Glomerular endothelial cell (primary cell): ENCODE data around the gene CBY3. TPM values are rescaled to one million over a fixed set of nuclear protein-coding genes. Genes with fewer than 3 reads are reported as not detected.
"Not testable (repeated sequence)": the region's sequence is repeated elsewhere in the genome, so short reads cannot be mapped to it uniquely, and the experiment has no call there.

ENCODE experiments used
- DNase-seq: peaks from one replicate; pipeline ENCODE4 v3.0.0-alpha.2; 2011; ENCODE audit warnings: low read depth, low spot score; ENCODE audit errors: extremely low read depth
- total RNA-seq: library from RNA; depleted of rRNA; stranded (reverse); fragments of >200 nt; gene quantifications from 2 replicates; pipeline ENCODE4 v1.2.3, GENCODE V29; 2015

Gene CBY3
- 3.0 TPM in 1 of 2 replicates, not detected in the other for total RNA-seq

DNA sequence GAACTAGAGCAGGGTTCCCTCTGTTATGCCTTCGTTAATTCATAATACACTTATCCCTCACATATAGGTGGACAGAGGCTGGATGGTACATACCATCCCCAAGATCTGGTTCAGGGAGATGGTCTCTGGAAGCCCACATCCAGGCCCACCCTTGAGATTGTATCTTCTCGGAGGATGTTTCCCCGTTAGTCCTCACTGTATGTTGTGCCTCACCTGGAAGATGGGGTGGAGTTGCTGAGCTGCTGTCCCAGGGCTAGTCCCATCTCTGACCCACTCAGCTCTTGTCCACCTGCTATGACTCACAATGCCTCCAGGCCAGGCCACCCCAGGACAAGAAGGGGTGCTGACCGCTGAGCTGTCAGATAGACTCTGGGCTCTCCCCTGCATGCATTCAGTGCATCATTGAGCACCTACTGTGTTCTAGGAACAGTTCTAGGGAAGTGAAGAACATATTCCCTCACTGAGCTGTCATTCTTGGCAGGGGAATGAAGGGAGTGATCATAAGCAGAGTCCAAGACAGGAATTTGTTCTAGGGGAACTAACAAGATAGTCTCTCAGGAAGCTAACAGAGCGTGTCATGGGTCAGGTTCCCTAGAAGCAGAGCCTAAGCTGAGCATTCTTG lies at the start of gene CBY3:
CBY3 (minus strand) TSS at position 255 of the 622 bp plus-strand sequence; CDS start at position 139, 116 bp downstream.
- DNase-seq: no peak

DNA sequence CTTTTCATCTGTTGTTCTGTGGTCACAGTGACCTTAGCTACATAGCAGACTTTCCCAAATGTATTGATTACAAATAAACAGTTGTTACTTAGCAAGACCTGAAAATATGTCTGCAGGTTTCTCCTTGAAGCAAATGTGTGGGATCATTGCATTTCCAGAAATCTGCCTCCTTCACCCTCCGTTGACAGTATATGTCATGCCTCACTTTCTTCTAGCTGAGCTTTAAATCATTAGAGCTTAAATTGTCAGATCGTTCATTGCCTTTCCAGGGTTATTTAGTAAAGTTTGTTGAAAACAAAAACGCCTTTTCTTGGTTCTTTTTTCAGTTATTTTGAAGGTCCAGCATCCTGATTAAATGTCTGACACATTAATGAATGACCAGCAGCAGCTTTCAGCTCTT lies 49.5 kb upstream of the CBY3 start:
- DNase-seq: no peak

DNA sequence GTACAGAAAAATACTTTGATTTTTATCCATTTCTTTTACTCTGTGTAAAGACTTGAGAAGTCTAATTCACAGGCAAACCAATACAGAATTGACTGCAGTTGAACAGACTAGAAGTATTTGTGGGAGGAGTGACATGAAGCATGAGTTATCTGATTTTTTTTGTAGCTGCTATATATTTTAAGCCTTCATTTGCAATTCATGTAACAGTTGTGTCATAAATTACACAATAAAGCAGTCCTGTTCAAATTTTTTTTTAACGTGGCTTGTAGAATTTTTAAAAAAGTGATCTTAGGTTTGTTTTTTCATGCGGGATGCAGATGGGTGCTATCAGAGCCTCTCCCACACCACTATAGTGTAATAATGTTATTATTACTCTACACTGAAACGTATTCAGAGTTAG lies 48.9 kb upstream of the CBY3 start:
- no peak for DNase-seq

DNA sequence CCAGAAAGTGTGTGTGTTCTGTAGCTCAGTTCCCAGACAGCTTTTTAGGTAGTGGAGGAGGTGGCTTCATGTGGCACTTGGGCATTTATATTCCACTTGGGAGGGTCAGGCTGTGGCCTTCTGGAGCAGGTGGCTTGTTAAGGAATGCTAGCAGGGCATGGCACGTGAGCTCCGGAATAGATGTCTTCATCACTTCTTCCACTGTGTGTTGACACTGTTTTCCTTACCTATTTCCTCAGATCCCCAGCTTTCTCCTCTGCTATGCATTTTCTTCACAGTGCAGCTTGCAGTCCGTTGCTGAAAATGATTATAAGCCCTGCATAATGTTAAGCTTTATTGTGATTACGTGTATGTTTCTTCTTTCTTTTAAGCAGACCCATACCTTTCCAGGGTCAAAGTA lies 48.5 kb upstream of the CBY3 start:
- no peak for DNase-seq

DNA sequence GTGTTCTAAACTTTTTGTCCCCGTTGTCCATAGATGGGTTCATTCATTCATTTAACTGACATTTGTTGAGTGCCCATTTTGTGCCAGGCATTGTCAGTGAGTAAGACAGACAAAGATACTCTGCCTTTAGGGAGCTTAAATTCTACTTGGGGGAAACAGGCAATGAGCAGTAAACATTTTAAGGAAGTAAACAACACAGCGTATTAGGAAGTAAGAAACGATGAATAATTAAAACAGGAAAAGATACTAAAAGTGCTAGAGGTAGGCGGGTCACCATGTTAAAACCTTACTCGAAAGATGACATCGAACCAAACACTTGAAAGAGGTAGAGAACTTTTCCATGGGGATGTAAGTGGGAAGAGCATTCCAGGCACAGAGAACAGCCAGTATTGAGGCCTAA lies 46.3 kb upstream of the CBY3 start:
- no peak for DNase-seq

DNA sequence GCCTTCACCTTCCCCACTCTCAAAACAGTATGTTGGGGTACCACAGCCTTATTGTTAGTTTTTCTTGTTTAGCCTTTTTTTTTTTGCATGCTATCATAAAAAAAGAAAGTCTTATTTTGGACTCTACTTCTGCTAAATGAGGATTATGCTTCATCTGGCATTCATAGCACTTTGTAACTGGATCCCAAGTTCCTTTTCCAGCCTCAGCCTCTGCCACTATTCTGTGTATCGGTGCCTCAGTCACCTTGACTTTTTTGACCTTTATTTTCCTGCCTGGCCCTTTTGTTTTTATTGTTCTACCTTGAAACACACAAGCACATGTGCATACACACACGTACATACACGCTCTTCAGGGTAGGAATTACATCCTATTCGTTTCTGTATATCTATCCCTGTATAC lies 43.3 kb upstream of the CBY3 start:
- no peak for DNase-seq

DNA sequence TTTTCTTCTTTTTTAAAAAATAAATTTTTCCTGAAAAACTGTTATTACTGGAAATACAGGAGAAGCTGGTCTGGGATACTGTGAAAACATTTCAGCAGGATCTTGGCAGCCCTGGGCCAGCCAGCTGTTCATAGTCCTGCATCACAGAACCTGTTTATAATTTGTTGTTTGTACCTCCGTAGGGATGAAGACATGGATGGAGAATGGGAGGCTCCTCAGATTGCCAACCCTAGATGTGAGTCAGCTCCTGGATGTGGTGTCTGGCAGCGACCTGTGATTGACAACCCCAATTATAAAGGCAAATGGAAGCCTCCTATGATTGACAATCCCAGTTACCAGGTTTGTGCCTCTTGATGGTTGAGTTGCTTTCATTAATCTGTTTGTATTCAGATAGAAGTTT lies 39.4 kb upstream of the CBY3 start:
- no peak for DNase-seq

DNA sequence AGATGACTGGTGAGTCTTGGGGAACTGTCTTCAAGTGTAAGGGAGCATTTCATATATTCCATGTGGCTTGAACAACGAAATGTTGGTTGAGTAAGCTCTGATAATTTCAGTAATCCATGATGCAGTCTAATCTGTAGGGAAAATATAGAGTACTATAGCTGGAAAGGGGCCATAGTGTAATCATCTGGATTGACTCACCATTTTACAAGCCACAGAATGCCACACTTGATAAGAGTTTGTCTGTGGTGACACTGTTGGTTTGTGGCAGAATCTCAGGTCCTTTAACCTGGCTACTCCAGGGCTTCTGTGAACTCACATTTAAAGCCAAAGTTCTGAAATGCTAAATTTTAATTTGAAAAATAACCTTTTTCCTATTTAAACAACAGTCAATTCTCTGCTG lies 35.5 kb upstream of the CBY3 start:
- DNase-seq: no peak

DNA sequence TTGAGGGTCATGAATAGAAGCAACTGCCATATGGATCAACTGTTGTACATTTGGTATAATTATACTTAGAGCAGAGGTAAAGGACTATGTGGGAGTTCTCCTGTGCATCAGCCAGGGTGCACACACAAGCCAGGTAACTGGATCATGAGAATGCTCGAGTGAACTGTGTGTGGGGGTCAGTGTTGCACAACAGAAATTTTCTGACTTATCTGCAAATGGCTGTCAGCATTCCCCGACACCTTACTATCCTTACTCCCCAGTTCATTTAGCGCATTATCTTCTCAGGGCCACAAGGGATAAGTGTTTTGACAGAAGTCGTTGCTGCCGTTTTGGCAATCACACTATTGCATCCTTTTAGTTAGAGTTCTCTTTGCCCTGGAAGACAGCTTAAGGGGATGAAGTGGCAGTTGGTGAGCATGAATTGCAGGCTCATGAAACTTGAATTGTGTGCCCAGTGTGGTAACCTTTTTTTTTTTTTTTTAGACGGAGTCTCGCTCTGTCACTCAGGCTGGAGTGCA lies 19.6 kb upstream of the CBY3 start:
- no peak for DNase-seq

DNA sequence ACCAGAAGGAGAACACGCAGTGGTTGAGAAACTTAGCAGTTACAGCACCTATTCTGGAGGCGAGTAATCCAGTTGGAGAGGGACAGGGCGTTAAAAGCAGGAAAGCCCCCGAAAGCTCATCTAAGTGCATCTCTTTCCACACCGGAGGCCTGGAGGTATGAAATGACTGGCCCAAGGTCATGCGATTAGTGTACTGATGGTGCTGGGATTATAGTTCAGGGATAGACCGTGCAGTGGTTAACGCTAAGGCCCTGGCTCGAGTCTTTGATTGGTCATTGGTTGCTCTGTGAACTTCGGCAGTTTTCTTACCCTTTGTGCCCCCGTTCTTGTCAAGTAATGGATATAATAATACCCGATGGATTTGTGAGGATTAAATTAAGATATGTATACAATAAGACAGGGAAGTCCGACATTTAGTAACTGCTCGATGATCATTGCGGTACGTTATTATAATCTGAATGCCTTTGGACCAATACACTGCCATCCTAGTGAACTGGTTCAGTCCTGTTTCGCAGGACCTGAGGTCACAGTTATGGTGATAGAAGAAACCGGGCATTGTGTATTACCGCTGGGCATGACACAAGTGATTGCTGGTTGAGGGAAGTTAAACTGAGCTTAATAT lies 18.9 kb upstream of the CBY3 start:
- no peak for DNase-seq

DNA sequence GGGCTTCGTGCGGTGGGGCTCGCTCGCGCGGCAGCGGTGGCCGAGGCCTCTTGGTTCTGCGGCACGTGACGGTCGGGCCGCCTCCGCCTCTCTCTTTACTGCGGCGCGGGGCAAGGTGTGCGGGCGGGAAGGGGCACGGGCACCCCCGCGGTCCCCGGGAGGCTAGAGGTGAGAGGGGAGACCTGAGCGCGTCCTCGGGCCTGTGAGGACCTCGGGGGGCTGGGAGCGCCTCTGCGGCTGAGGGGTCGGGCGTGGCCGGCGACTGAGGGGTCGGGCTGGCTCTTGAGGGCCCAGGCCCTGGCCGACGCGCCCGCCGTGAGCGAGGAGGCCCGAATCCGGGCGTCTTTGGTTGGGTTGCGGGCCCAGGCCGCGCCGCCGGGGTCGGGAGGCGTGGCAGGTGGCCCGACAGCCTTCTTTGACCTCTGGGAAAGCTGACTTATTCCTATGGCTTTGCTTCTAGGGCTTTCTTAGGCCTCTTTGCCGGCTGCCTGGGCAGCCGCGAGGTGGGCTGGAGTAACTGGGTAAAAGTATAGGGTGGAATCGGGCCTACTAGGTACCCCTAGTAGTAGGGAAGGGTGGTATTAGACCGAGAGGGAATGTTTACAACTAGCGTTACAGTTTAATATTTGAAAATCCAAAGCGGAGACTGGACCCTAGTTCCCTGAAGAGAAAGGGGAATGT lies 18.2 kb upstream of the CBY3 start, which contains the start of gene CANX:
CANX (plus strand) TSS at position 33 of the 681 bp plus-strand sequence. CDS start 6,715 bp downstream, outside the sequence.
- no peak for DNase-seq

DNA sequence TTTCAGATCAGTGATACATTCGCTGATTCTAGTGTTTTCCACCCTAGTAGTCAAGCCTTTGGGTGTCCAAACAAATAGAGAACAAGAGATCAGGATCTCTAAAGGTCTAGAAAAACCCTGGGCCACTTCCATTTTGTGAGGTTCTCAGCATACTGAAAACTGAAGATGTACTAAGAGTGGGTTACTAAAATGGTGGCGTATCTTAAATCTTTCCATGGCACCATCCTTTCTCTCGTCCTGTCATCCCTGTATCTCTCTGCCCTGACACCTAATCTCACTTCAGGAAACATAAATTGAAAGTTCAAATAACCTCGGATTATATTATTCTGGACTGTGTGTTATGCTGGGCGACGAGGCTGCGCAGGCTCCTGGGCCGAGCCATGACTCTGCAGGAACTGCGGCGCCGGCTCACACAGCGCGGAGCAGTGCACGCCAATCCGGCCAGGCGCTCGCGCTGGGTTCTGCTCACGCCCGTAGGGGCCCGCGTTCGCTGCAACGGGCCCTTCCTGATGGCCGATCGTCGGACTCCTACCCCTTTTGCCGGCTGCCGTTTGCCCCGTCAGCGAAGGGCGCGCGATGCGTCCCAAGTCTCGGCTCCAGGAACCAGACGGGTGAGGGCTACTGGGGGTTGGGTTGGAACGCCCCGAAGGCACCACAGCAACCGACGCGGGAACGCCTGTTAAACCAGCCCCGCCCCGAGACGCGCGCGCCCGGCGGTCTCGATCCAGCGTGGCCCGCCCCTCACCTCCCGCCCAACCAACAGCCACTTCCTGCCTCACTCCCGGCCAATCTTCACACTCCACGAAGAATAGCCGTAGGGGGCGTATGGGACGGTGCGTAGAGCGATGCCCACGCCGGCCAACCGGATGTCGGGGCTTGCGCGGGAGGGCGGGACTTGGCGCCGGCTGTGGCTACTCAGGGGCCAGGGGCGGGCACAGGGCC lies 17.4 kb upstream of the CBY3 start:
- peak; percentile 85 for DNase-seq

DNA sequence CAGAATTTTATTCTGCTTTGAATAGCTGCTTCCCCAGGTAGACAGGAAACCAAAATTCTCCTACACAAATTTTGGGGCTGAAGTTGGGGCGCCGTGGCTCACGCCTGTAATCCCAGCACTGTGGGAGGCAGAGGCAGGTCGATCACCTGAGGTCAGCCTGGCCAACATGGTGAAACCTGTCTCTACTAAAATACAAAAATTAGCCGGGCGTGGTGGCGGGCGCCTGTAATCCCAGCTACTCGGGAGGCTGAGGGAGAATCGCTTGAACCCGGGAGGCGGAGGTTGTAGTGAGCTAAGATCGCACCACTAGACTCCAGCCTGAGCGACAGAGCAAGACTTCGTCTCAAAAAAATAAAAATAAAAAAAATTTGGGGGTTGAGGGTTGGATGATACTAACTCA lies 16.7 kb upstream of the CBY3 start:
- not testable (repeated sequence) for DNase-seq

DNA sequence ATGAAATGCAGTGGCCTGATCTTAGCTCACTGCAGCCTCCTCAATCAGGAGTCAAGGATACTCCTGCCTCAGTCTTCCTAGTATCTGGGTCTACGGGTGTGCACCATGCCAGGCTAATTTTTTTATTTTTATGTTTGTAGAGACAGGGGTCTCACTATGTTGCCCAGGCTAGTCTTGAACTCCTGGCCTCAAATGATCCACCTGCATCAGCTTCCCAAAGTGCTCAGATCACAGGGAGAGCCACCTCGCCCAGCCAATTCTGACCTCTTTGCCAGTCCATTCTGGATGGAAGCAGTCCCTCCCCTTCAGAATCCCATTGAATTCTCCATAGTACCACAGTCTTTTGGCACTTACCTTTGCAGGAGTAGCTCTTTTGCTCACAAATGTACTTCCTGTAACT lies 16.3 kb upstream of the CBY3 start:
- no peak for DNase-seq

DNA sequence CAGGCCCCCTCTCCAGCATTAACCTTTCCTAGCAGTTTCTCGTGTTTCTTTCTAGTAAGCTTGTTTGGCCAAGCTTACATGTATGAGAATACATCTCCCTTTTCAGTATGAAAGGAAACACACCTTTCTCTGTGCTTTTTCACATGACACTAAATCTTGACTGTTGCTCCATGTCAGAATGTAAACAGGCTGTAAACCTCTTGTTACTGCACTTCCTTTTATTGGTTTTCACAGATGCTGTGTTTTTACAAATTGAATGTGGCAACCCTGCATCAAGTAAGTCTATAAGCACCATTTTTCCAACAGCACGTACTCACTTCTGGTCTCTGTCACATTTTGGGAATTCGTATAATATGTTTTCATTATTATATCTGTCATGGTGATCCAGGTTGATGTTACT lies 15.8 kb upstream of the CBY3 start:
- DNase-seq: no peak

DNA sequence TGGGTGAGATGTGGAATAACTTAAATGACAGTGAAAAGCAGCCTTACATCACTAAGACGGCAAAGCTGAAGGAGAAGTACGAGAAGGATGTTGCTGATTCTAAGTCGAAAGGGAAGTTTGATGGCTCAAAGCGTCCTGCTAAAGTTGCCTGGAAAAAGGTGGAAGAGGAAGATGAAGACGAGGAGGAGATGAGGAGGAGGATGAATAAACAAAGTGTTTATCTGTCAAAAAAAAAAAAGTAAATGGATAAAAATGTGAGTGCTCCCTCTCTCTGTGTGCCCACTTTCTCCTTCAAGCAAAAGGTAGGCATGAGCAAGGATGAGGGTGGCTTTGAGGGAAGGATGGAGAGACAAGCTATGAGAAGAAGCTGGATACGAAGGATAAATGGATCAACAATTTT lies 13.7 kb upstream of the CBY3 start:
- no peak for DNase-seq

DNA sequence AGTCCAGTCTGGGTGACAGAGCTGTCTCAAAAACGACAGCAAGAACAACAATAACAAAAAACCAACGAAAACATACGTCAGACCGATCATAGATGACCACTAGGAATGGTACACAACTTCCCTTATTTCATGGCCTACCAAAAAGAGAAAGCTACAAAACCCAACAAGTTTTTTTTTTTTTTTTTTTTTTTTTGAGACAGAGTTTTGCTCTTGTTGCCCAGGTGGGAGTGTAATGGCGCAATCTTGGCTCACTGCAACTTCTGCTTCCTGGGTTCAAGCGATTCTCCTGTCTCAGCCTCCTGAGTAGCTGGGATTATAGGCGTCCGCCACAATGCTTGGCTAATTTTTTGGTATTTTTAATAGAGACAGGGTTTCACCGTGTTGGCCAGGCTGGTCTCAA lies 8.4 kb upstream of the CBY3 start:
- DNase-seq: not testable (repeated sequence)

DNA sequence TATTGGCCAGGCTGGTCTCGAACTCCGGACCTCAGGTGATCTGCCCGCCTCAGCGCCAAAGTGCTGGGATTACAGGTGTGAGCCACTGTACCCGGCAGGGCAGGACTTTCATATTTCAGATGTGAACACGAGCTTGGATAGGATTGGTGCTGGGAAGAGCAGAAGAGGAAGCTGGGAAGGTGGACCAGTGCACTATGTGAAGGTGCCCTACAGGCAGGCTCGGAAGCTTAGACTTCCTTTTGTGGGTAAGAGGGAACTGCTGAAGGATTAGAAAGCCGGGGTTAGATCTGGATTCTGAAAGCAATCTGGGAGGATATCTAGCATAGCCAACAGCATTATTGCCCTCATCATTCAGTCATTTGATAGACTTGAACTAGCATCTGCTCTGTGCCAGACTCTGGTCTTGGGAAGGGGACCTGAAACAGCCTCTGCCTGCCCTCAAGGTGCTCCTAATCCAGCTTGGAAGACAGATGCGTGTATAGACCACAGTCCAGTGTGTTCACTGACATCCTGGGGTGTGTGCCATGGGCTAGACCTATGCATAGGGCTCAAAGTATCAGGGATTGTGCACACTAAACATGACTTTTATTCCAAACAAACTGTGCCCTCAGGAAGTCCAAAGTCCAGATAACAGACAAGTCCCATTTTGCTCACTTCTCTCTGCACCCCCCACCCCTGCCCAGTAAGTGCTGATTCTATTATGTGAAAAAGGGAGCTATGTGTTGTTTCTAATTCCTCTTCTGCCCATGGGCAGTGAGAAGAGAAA lies 637 bp downstream of the CBY3 start:
- no peak for DNase-seq

DNA sequence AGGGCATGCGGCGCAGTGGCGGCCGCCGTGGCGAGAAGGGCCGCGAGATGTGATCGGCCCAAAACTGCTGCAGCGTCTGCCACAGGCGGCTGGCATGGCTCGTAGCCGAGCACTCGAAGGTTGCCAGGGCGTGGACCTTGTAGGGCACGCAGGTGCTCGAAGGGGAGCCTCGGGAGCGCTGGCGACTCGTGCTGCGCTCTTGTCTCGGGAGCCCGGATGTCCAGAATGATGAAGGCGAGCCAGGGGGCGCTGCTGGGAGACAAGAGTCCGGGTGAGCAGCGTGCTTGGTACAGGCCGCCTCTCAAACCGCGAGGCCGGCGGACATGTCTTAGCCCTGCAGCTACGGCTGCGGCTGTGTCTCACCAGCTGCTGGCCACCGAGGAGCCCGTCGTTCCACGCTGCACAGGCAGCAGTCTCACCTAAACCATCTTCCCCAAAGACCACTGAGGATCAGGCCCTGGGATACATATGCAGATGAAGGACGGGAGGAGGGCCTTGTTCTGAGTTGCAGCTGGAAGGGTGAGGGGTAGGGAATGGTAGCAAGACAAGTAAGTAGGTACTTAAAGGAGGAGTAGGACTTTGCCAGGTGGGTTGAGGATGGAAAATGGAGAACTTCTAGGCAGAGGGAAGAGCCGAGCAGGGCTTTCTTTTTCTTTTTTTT lies 1.7 kb downstream of the CBY3 start:
- no peak for DNase-seq
